Central memory CD8-positive, alpha-beta T cell (primary cell): ENCODE measurements around the gene CCN6.

Source experiments
- ATAC-seq: fragments of 150-1000 bp; cut with Tn5 transposase; replicated peaks from 2 replicates; pipeline ENCODE4 v1.10.0; 2022; ENCODE audit warnings: mild to moderate bottlenecking, moderate FRiP score, moderate number of reproducible peaks; ENCODE audit not compliant: poor library complexity, severe bottlenecking; ENCODE audit errors: extremely low read depth
- DNase-seq, 2 donors: peaks; one replicate each; pipeline ENCODE4 v3.0.0; 2021; ENCODE audit warnings: low spot score in 2 of 2
- H3K27ac Mint-ChIP-seq: one replicate; pipeline ENCODE4 v1.8.0; 2022; ENCODE audit warnings: low read depth, mild to moderate bottlenecking, moderate library complexity, mixed read lengths
- H3K27me3 Mint-ChIP-seq: one replicate; pipeline ENCODE4 v1.8.0; 2022; ENCODE audit warnings: mixed read lengths
- H3K36me3 Mint-ChIP-seq: one replicate; pipeline ENCODE4 v1.8.0; 2022; ENCODE audit warnings: mild to moderate bottlenecking, moderate library complexity, mixed read lengths; ENCODE audit not compliant: insufficient read depth
- H3K4me1 Mint-ChIP-seq: one replicate; pipeline ENCODE4 v1.8.0; 2022; ENCODE audit warnings: mixed read lengths
- H3K4me3 Mint-ChIP-seq: one replicate; pipeline ENCODE4 v1.8.0; 2022; ENCODE audit warnings: mild to moderate bottlenecking, moderate library complexity, mixed read lengths
- H3K9me3 Mint-ChIP-seq: one replicate; pipeline ENCODE4 v1.8.0; 2022; ENCODE audit warnings: mixed read lengths

Gene CCN6

DNA sequence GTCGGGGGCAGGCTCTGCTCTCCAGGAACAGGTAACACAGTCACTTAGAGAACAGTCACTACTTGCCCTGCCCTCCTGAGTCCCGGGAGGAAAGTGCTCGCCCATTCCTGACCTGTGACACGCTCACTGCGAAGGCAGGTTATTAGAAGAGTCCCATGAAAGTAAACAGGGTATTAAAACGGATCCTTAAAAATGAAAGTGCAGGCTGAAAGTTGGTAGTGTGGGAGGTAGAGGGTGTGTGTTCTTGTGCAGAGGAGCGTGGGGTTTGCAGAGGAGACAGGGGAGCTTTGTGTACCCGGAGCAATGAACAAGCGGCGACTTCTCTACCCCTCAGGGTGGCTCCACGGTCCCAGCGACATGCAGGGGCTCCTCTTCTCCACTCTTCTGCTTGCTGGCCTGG is at the start of gene CCN6:
CCN6 (plus strand) TSS at position 104 of the 400 bp plus-strand sequence; CDS start at position 358, 254 bp downstream.
- DNase-seq, result no peak
- Mint-ChIP-seq H3K27me3 (peaks cover 32% of the 10 kb centered on the region), H3K27ac (no peak within 1 kb of the TSS), H3K4me3 (no peak within 1 kb of the TSS), H3K36me3 (no peaks in the 10 kb centered on the region), H3K9me3 (no peaks in the 10 kb centered on the region), H3K4me1 (no peaks in the 10 kb centered on the region)
- ATAC-seq, result no peak

DNA sequence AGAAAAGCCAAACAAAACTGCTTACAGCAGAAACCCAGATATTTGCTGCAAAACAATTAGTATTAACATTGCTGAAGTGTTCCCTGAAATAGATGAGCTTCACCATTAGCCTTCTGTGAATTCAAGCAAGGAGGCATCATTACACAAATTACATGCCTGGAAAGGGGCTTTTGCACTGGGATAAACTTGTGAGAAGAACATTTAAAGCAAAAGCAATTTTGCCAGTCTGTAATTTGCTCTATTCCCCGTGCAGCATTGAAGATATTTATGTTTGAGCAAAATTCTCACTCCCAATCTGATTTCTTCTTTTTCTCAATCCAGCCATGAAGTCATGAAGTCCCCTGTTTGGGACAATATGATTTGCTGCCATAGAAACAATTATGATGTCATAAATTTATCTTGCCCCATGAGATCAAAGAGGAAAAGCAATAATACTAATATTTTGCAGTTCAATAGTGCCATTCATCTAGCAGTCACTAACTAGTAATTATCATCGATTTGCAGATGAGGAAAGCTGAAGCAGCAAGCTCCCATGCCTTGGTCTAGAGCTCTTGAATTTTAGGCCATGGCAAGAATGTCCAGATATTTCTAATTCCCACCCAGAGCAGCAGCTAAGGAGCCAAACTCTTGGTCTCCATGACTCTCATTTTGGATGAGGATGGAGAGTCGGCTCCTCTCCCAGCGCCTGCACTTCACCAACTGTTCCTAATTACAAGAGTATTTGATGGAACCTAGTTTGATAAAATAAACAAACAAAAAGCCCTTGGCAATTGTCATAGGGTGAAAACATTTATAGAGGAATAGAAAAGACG is 49.5 kb upstream of the CCN6 start:
- Mint-ChIP-seq H3K9me3 (no peaks in the 10 kb centered on the region), H3K27ac (no peak overlapping the region), H3K4me3 (no peak overlapping the region), H3K27me3 (no peaks in the 10 kb centered on the region), H3K36me3 (no peaks in the 10 kb centered on the region), H3K4me1 (peaks cover 7% of the 10 kb centered on the region)
- DNase-seq, result no peak
- no peak for ATAC-seq

DNA sequence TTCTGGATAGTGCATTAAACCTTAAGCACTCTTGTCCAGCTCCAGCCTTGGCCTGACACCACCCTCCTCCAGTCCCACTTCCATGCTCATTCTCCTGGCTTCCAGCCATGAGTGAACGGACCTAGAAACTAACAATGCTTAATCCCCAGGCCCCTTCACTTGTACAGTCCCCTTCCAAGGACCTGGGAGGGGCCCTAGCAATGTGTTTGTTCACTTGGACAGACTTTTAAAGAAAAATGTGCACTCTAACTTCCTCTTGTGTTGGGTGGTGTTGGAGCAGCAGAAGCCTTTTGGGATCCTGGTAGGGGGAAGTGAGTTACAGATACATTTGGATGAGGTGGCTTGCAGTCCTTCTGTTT is 48.9 kb upstream of the CCN6 start:
- Mint-ChIP-seq H3K4me1 (peaks cover 7% of the 10 kb centered on the region), H3K27ac (no peak overlapping the region), H3K9me3 (no peaks in the 10 kb centered on the region), H3K4me3 (no peak overlapping the region), H3K27me3 (no peaks in the 10 kb centered on the region), H3K36me3 (no peaks in the 10 kb centered on the region)
- ATAC-seq, result no peak
- no peak for DNase-seq

DNA sequence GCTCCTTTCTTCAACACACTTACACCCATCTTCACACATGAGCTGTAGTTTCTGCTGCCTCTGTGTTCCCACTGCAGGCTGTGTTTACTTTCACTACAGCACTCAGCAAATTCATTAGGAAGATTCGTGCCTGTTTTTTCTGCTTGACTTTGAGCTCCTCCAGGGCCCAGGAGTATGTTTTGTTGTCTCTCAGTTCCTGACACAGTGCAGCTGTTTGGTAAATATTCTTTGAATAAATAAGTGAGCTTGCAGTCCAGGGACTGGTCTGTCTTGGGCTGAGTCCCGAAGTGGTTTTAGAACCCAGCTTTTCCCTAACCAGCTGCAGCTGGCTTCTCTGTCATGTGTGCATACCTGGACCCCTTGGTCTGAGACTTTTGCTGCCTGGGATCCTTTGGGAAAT is 46.6 kb upstream of the CCN6 start:
- Mint-ChIP-seq H3K27me3 (no peaks in the 10 kb centered on the region), H3K4me3 (no peak overlapping the region), H3K27ac (no peak overlapping the region), H3K4me1 (peaks cover 12% of the 10 kb centered on the region), H3K36me3 (no peaks in the 10 kb centered on the region), H3K9me3 (no peaks in the 10 kb centered on the region)
- DNase-seq (no peak), ATAC-seq (no peak)

DNA sequence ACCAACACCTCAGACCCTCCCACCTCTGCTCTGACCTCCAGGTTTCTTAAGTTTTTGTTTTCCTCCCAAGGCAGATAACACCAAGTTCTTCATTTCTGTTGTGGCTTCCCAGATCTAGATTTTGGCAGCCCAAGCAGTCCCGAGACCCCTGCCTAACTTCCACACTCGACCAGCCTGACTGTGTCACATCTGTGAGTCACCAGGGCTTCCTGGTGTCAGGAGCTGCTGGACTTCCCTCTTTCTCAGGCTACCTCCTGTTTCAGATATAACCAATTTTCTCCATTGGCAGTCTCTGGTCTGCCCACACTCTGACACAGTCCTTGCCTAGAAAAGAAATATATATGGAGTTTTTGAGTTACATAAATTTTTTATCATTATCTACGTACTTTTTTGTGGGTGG is 46.1 kb upstream of the CCN6 start:
- H3K27ac Mint-ChIP-seq, result no peak overlapping the region
- H3K4me3 Mint-ChIP-seq, result no peak overlapping the region
- H3K9me3 Mint-ChIP-seq, result no peaks in the 10 kb centered on the region
- no peaks in the 10 kb centered on the region for H3K27me3 Mint-ChIP-seq
- ATAC-seq (no peak), DNase-seq (no peak)
- peaks cover 12% of the 10 kb centered on the region for H3K4me1 Mint-ChIP-seq
- H3K36me3 Mint-ChIP-seq, result no peaks in the 10 kb centered on the region

DNA sequence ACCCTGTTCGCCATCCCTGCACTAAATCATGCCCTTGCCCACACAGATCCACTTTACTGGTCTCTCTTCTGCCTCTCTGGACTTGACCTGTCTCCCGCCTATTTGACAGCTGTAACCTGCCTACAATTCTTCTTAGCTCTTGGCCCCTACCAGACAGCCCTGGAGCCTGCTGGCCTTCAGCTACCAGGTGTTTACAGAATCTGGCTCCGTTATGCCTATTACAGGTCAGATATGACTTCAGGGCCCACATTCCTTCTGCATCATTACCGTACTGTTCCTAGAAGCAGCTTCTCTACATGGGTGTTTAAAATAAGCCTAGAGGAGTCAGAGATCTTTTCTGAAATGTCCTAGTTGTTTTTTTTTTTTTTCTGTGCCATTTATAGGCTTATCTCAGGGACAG is 45.4 kb upstream of the CCN6 start:
- DNase-seq (no peak), ATAC-seq (no peak)
- peaks cover 10% of the 10 kb centered on the region for H3K4me1 Mint-ChIP-seq
- no peaks in the 10 kb centered on the region for H3K9me3 Mint-ChIP-seq
- no peak overlapping the region for H3K27ac Mint-ChIP-seq
- no peaks in the 10 kb centered on the region for H3K36me3 Mint-ChIP-seq
- H3K27me3 Mint-ChIP-seq, result no peaks in the 10 kb centered on the region
- no peak overlapping the region for H3K4me3 Mint-ChIP-seq

DNA sequence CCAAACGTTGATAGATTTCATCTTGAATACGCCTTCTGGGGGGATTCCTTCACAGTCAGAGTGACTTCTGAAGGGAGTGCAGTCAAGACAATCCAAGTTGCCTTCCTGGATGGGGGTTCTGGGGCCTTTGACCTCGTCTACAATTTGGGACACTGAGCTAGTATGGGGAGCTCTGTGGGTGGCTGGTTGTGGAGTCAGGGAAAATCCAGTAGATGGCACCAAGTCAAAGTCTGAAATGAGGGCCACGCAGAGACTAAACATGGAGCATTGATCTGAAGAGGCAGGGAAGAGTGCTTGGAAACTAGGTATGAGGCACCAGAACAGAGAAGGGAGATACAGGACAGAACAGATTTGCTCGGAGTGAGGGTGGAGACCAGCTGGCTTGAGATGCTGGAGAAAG is 43.6 kb upstream of the CCN6 start:
- Mint-ChIP-seq H3K36me3 (no peaks in the 10 kb centered on the region), H3K27me3 (no peaks in the 10 kb centered on the region), H3K27ac (no peak overlapping the region), H3K4me1 (peaks cover 6% of the 10 kb centered on the region), H3K4me3 (no peak overlapping the region), H3K9me3 (no peaks in the 10 kb centered on the region)
- DNase-seq (no peak), ATAC-seq (no peak)

DNA sequence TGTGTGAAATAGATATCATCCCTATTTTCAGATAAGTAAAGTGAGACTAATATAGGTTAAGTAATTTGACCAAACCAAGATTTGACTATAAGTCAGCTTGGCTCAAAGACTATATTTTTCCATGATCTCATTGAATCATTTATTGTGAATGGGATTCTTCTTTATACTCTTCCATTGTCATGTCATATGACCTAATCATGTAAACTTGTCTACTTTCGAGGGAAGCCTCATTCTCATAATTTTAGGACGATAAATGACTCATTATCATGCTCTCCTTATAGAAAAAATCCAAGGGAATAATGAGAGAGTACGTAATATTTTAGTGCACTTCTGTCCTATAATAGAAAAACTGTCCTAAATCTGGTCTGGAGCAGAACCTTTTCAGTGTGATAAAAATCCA is 40.9 kb upstream of the CCN6 start:
- no peaks in the 10 kb centered on the region for H3K9me3 Mint-ChIP-seq
- H3K36me3 Mint-ChIP-seq, result no peaks in the 10 kb centered on the region
- no peak for DNase-seq
- no peak for ATAC-seq
- H3K27ac Mint-ChIP-seq, result no peak overlapping the region
- H3K27me3 Mint-ChIP-seq, result no peaks in the 10 kb centered on the region
- H3K4me1 Mint-ChIP-seq, result peaks cover 18% of the 10 kb centered on the region
- no peak overlapping the region for H3K4me3 Mint-ChIP-seq

DNA sequence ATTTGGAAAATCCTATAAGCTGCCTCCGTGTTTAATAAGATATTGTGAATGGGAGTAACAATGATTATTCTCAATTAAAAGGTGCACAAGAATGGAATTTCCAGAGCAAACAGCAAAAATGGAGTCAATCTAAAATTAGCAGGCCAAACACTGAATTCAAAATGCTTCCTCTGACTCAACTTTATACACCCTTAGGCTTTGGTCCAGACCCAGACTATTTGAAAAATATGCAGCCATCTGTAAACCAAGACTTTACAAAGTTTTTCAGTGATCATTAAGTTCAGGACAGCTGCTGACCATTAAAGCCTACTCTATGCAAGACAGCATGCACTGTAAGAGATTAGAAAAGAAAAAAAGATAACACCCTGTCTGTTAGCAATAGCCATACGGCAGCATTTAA is 39.4 kb upstream of the CCN6 start:
- no peak overlapping the region for H3K4me3 Mint-ChIP-seq
- ATAC-seq (no peak), DNase-seq (no peak)
- no peaks in the 10 kb centered on the region for H3K27me3 Mint-ChIP-seq
- no peak overlapping the region for H3K27ac Mint-ChIP-seq
- H3K9me3 Mint-ChIP-seq, result no peaks in the 10 kb centered on the region
- H3K4me1 Mint-ChIP-seq, result peaks cover 18% of the 10 kb centered on the region
- no peaks in the 10 kb centered on the region for H3K36me3 Mint-ChIP-seq

DNA sequence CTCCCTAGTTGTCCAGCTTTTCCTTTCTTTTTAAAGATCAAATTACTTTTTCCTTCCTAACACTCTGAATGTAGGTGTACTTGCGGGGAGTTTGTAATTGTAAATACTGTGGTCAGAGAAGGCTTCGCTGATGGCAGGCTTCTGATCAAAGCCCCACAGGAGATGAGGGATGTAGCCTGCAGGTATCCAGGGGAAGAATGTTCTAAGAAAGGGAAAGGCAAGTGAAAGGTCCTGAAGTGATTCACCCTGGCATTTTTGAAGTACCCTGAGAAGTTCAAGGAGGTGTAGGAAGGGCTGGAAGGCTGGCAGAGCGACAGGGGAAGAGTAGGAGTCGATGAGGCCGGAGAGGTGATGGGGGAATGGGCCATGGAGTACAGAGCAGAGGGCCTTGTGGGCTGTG is 38.2 kb upstream of the CCN6 start:
- Mint-ChIP-seq H3K9me3 (no peaks in the 10 kb centered on the region), H3K36me3 (no peaks in the 10 kb centered on the region), H3K27me3 (no peaks in the 10 kb centered on the region), H3K27ac (no peak overlapping the region), H3K4me3 (no peak overlapping the region), H3K4me1 (peaks cover 12% of the 10 kb centered on the region)
- ATAC-seq (no peak), DNase-seq (no peak)

DNA sequence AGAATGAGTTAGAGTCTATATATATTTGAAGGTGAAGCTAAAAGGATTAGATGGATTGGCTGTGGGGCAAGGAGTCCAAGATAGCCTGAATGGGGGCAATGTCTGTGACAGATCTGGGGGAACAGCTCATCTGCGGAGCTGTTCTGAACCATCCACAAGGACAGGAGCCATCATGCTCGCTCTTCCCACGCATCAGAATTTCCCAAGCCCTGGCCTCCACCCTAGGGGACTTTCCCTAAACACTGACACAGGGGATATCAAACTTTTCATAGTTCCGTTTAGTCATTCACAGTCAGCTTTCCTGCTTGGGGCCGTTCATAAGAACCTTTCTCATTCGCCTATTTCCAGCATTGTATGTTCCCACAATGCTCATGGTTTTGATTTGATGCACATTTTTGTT is 37.6 kb upstream of the CCN6 start:
- H3K9me3 Mint-ChIP-seq, result no peaks in the 10 kb centered on the region
- no peaks in the 10 kb centered on the region for H3K36me3 Mint-ChIP-seq
- H3K4me1 Mint-ChIP-seq, result peaks cover 12% of the 10 kb centered on the region
- no peak overlapping the region for H3K4me3 Mint-ChIP-seq
- no peak for ATAC-seq
- DNase-seq, result no peak
- no peaks in the 10 kb centered on the region for H3K27me3 Mint-ChIP-seq
- H3K27ac Mint-ChIP-seq, result no peak overlapping the region

DNA sequence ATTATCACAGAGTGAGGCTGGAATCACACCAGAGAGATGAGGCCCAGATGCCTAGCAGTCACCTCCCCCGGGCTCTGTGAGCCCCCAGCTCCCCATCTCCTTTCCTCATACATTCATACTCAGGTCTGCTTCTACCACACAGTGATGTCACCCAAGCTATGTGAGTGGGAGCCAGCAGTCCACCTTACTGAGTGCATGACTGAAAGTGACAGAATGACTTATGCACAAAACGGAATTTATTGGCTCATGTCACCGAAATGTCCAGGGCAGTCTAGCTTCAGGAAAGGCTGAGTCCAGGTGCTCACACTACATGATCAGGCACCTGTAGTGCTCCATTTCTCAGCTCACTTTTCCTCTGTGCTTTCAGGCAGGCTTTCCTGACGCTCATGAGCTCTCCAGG is 36.7 kb upstream of the CCN6 start:
- H3K4me1 Mint-ChIP-seq, result peaks cover 12% of the 10 kb centered on the region
- ATAC-seq (no peak), DNase-seq (no peak)
- H3K27ac Mint-ChIP-seq, result no peak overlapping the region
- H3K4me3 Mint-ChIP-seq, result no peak overlapping the region
- H3K27me3 Mint-ChIP-seq, result no peaks in the 10 kb centered on the region
- peaks cover 1% of the 10 kb centered on the region for H3K36me3 Mint-ChIP-seq
- H3K9me3 Mint-ChIP-seq, result no peaks in the 10 kb centered on the region

DNA sequence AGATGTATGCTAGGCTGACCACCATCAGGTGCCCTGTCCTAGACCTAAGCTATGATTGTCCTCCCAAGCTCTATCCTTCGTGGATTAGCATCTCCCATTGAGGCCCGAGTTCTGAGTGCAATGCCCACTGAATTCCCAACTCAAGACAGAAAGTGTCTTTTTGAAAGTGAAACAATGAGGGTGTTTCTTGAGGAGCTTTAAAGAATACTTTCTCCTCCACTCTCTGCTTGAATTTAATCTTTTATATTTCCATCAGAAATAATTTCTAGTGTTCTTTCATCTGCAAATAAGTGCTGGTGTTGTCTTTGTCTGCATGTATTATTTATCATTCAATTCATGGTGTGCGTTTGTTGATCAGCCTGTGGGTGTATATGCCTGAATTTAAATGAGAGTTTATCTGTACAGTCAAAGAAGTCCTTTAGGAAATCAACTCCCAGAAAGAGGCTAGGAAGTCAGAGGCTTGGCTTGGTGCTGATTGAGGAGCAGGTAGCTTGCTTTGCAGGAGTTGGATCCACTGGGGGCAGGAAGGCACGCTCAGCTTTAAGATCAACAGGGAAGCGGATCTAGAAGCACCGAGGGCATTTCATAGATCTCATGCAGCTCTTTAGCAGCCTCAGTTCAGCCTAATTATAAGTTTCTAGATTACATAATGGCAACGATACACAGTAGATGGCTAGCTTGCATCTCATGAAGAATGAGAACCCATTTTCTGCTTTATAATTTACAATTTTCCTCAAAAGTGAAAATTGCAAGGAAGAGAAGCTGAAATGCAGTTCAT is 36.0 kb upstream of the CCN6 start:
- H3K4me3 Mint-ChIP-seq, result no peak overlapping the region
- H3K36me3 Mint-ChIP-seq, result peaks cover 1% of the 10 kb centered on the region
- no peaks in the 10 kb centered on the region for H3K27me3 Mint-ChIP-seq
- ATAC-seq, result no peak
- H3K9me3 Mint-ChIP-seq, result no peaks in the 10 kb centered on the region
- H3K27ac Mint-ChIP-seq, result no peak overlapping the region
- DNase-seq, result no peak
- peaks cover 17% of the 10 kb centered on the region for H3K4me1 Mint-ChIP-seq
